GM12878 (cell line): Measurements from ENCODE around the gene PPME1. TPM values are rescaled to one million over a fixed set of nuclear protein-coding genes. Genes with fewer than 3 reads are reported as not detected.

Experiments used
- ATAC-seq: fragments of 200-7000 bp; cut with Tn5 transposase; 3 replicates; pipeline ENCODE4 v1.9.1; 2020; ENCODE audit warnings: mild to moderate bottlenecking, moderate library complexity
- BruUV-seq: library from RNA; stranded (reverse); fragments of 400-500 nt; replicated peaks from 2 replicates; lab custom pipeline; 2021; lab: Mats Ljungman, UMichigan
- CTCF ChIA-PET: fragments of 300-600 bp; sonication (Branson Sonifier 250); formaldehyde crosslinking; extraction: SDS; loops from one replicate; lab custom pipeline; 2021; ENCODE audit warnings: inconsistent platforms; lab: Yijun Ruan, JAX
- POLR2A ChIA-PET: fragments of 350-600 bp; formaldehyde crosslinking; extraction: SDS; loops from one replicate; lab custom pipeline; 2021; ENCODE audit warnings: inconsistent platforms; lab: Charles Lee
- RAD21 ChIA-PET: fragments of 300-600 bp; sonication (Branson Sonifier 250); formaldehyde crosslinking; loops from one replicate; lab custom pipeline; 2023; ENCODE audit warnings: antibody characterized with exemption; ENCODE audit not compliant: unreplicated experiment; lab: Charles Lee
- SMC1A ChIA-PET: fragments of 300-600 bp; sonication (Branson Sonifier 250); formaldehyde crosslinking; loops from one replicate; lab custom pipeline; 2023; ENCODE audit not compliant: unreplicated experiment, uncharacterized antibody; lab: Charles Lee
- DNase-seq: peaks from one replicate; pipeline ENCODE4 v3.0.0-alpha.2; 2011; ENCODE audit warnings: low read depth, low spot score
- FAIRE-seq: peaks from 3 replicates; lab custom pipeline; 2011; peaks lifted over from hg19 to GRCh38; lab: Jason Lieb, UNC
- H2AFZ ChIP-seq: 2 replicates; pipeline ENCODE4 v1.6.0; 2011; ENCODE audit warnings: low read depth, low read length, control low read depth; ENCODE audit not compliant: control insufficient read depth
- H3K27ac ChIP-seq: 2 replicates; pipeline ENCODE4 v1.5.1; 2011; ENCODE audit warnings: control low read depth; ENCODE audit not compliant: control insufficient read depth, insufficient read depth
- H3K27me3 ChIP-seq, 2 experiments: replicated peaks in 1 of 2; 2 replicates each; pipeline versions ENCODE4 v1.6.0 to v1.6.1; 2011; ENCODE audit warnings: low read length in 1 of 2; ENCODE audit not compliant: control insufficient read depth in 2 of 2, insufficient read depth in 2 of 2
- H3K36me3 ChIP-seq, 2 experiments: 2 replicates each; pipeline ENCODE4 v1.5.1; 2011; ENCODE audit warnings: low read length in 1 of 2; ENCODE audit not compliant: control insufficient read depth in 2 of 2, insufficient read depth in 2 of 2
- H3K4me1 ChIP-seq: 2 replicates; pipeline ENCODE4 v1.6.1; 2011; ENCODE audit warnings: mild to moderate bottlenecking, low read length, moderate library complexity, mixed read lengths; ENCODE audit not compliant: control insufficient read depth, insufficient read depth
- H3K4me2 ChIP-seq: 2 replicates; pipeline ENCODE4 v1.6.0; 2011; ENCODE audit warnings: control low read depth; ENCODE audit not compliant: control insufficient read depth, insufficient read depth
- H3K4me3 ChIP-seq: fragments of 200-600 bp; sonication (generic); 2 replicates; pipeline ENCODE4 v1.5.1; 2016
- H3K79me2 ChIP-seq: 2 replicates; pipeline ENCODE4 v1.6.0; 2011; ENCODE audit warnings: low read length; ENCODE audit not compliant: control insufficient read depth, insufficient read depth
- H3K9ac ChIP-seq: 2 replicates; pipeline ENCODE4 v1.8.0; 2011; ENCODE audit warnings: low read length, control low read depth, mixed read lengths; ENCODE audit not compliant: control insufficient read depth, insufficient read depth
- H3K9me3 ChIP-seq: replicated peaks from 3 replicates; pipeline ENCODE4 v1.5.1; 2011; ENCODE audit warnings: mild to moderate bottlenecking, low read length; ENCODE audit not compliant: control insufficient read depth, insufficient read depth
- H4K20me1 ChIP-seq: 2 replicates; pipeline ENCODE4 v1.6.0; 2011; ENCODE audit not compliant: control insufficient read depth, insufficient read depth
- BMI1 ChIP-seq: fragments of 450-650 bp; IDR thresholded peaks from 2 replicates; pipeline ENCODE4 v1.6.1; 2016; ENCODE audit warnings: mild to moderate bottlenecking, moderate library complexity, borderline replicate concordance
- NFXL1 ChIP-seq: fragments of 450-650 bp; IDR thresholded peaks from 2 replicates; pipeline ENCODE4 v1.6.1; 2017; ENCODE audit warnings: antibody characterized with exemption, mild to moderate bottlenecking, borderline replicate concordance
- NFYA ChIP-seq: IDR thresholded peaks from 2 replicates; pipeline ENCODE4 v1.6.1; 2011; ENCODE audit warnings: low read depth, mild to moderate bottlenecking, low read length, improper control_type of control experiment, borderline replicate concordance
- NR2C1 ChIP-seq: fragments of 450-650 bp; IDR thresholded peaks from 2 replicates; pipeline ENCODE4 v1.6.1; 2017; ENCODE audit warnings: antibody characterized with exemption, mild to moderate bottlenecking, moderate library complexity
- NR2F1 ChIP-seq: fragments of 450-650 bp; conservative IDR thresholded peaks from 2 replicates; pipeline ENCODE4 v1.6.1; 2017; ENCODE audit warnings: mild to moderate bottlenecking
- PAX8 ChIP-seq: fragments of 450-650 bp; IDR thresholded peaks from 2 replicates; pipeline ENCODE4 v1.6.1; 2017; ENCODE audit warnings: mild to moderate bottlenecking, moderate library complexity
- POLR2AphosphoS2 ChIP-seq: IDR thresholded peaks from 2 replicates; pipeline ENCODE4 v1.6.1; 2011; ENCODE audit warnings: low read depth, mild to moderate bottlenecking, low read length, improper control_type of control experiment, moderate library complexity
- RUNX3 ChIP-seq: IDR thresholded peaks from 2 replicates; pipeline ENCODE4 v1.6.1; 2012; ENCODE audit warnings: low read length, inconsistent platforms
- SMC3 ChIP-seq: IDR thresholded peaks from 2 replicates; pipeline ENCODE4 v1.6.1; 2011; ENCODE audit warnings: low read length, improper control_type of control experiment, borderline replicate concordance
- STAT3 ChIP-seq: IDR thresholded peaks from 2 replicates; pipeline ENCODE4 v1.6.1; 2011; ENCODE audit warnings: low read depth, low read length, improper control_type of control experiment
- WGBS: methylation state at CpG from one replicate; pipeline ENCODE4 v1.1.6; 2016; ENCODE audit warnings: low lambda C conversion rate; ENCODE audit not compliant: insufficient replicate concordance, insufficient coverage; ENCODE audit errors: missing lambda C conversion rate; 5-methylcytosine and 5-hydroxymethylcytosine counted together
- in situ Hi-C: fragments of 300-500 bp; cut with MboI; formaldehyde crosslinking; loops from 9 replicates; pipeline ENCODE4 v1.14.3; 2018; ENCODE audit warnings: mixed read lengths
- intact Hi-C: fragments of 100-400 bp; cut with micrococcal nuclease; formaldehyde crosslinking; loops from one replicate; pipeline ENCODE4 v1.14.2; 2022; ENCODE audit not compliant: unreplicated experiment
- polyA plus RNA-seq, 11 experiments: library from polyadenylated mRNA; depleted of rRNA in 4 of 11; unstranded in 6 of 11; stranded (reverse) in 5 of 11; fragments of >200 nt; fragmentation: Nextera tagmentation in 4 of 11; fragmentation: Illumina TruSeq in 1 of 11; extraction: Ambion mirVana in 4 of 11; extraction: Trizol in 1 of 11; gene quantifications; 1 replicate in 1 of 11; 2 replicates in 10 of 11; pipeline versions ENCODE4 v1.2.1 to v1.2.3, GENCODE V29; 2011 to 2016; ENCODE audit warnings: inconsistent platforms in 2 of 11, missing spikeins in 2 of 11, low read depth in 1 of 11
- total RNA-seq, 4 experiments: library from RNA; depleted of rRNA in 3 of 4; stranded (reverse); fragments of >200 nt in 3 of 4; fragmentation: Illumina TruSeq in 1 of 4; extraction: Trizol in 1 of 4; gene quantifications; 2 replicates each; pipeline versions ENCODE4 v1.2.1 to v1.2.3, GENCODE V29; 2013 to 2021
- TF ChIP-seq, protein P1 (sequence below): IDR thresholded peaks from 2 replicates; pipeline ENCODE4 v1.6.1; 2011; ENCODE audit warnings: low read depth, low read length, improper control_type of control experiment, borderline replicate concordance
- TF ChIP-seq, protein P2 (sequence below): fragments of 450-650 bp; IDR thresholded peaks from 2 replicates; pipeline ENCODE4 v1.6.1; 2017; ENCODE audit warnings: mild to moderate bottlenecking

Gene PPME1
- total and polyA plus RNA-seq, 10 of the 15 experiments (the other 5 are each of a cell fraction or from before 2014, with no cell fraction given) = 3.1 to 51.4 (median 20.8) TPM

DNA sequence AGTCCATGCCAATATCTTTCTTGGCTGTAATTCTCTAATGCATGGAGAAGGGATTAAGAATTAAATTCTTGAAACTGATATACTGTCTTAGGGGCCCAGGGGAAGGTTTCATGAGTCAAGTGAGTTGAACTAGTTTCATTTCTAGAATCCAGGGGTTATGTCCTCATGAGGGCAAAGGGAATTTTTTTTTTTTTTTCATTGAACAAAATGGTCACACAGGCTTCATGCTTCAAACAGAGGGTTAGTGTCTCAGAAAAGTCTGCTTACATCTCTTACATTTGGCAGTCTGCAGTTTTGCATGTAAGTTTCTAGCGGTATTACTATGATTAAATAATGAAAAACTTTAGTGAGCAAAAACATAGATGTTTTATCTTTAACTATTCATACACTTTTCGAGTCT lies 32.9 kb downstream of the PPME1 start:
- no peaks in the 10 kb centered on the region for H3K79me2 ChIP-seq
- H3K27ac ChIP-seq = no peak overlapping the region
- no peak overlapping the region for H3K4me2 ChIP-seq
- FAIRE-seq (no peak), ATAC-seq (peak; percentile 38; the same call in 2 of the 3 replicates), DNase-seq (no peak)
- no peak overlapping the region for H3K9ac ChIP-seq
- RAD21 ChIA-PET = no interaction called here
- no peaks in the 10 kb centered on the region for H3K4me1 ChIP-seq
- in situ Hi-C loops = no loop called here
- SMC1A ChIA-PET = interaction anchor here (1.4 kb wide), 1 partner anchor 25 kb away, joined by 3 read pairs; no protein-coding TSS in a partner anchor
- H2AFZ ChIP-seq = no peak overlapping the region
- peaks cover 0 to 11% of the 10 kb centered on the region in 2 experiments; a peak in 1 of 4 replicates for H3K36me3 ChIP-seq
- intact Hi-C loops = no loop called here
- WGBS = 75% methylated on average over 2 of the region's 2 CpGs
- no peaks in the 10 kb centered on the region for H4K20me1 ChIP-seq
- no peak for TF ChIP-seq PAX8
- TF ChIP-seq, protein P1, sequence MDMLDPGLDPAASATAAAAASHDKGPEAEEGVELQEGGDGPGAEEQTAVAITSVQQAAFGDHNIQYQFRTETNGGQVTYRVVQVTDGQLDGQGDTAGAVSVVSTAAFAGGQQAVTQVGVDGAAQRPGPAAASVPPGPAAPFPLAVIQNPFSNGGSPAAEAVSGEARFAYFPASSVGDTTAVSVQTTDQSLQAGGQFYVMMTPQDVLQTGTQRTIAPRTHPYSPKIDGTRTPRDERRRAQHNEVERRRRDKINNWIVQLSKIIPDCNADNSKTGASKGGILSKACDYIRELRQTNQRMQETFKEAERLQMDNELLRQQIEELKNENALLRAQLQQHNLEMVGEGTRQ = no peak
- TF ChIP-seq NR2F1 = no peak
- no peak for TF ChIP-seq BMI1
- no peak for TF ChIP-seq RUNX3
- TF ChIP-seq POLR2AphosphoS2 = no peak
- no peak for TF ChIP-seq SMC3
- no peak for TF ChIP-seq NR2C1
- TF ChIP-seq, protein P2, sequence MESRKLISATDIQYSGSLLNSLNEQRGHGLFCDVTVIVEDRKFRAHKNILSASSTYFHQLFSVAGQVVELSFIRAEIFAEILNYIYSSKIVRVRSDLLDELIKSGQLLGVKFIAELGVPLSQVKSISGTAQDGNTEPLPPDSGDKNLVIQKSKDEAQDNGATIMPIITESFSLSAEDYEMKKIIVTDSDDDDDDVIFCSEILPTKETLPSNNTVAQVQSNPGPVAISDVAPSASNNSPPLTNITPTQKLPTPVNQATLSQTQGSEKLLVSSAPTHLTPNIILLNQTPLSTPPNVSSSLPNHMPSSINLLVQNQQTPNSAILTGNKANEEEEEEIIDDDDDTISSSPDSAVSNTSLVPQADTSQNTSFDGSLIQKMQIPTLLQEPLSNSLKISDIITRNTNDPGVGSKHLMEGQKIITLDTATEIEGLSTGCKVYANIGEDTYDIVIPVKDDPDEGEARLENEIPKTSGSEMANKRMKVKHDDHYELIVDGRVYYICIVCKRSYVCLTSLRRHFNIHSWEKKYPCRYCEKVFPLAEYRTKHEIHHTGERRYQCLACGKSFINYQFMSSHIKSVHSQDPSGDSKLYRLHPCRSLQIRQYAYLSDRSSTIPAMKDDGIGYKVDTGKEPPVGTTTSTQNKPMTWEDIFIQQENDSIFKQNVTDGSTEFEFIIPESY = no peak
- no peak for TF ChIP-seq STAT3
- TF ChIP-seq NFXL1 = no peak
- TF ChIP-seq NFYA = no peak
- H3K27me3 ChIP-seq = no peaks in the 10 kb centered on the region
- BruUV-seq = no TSS peak
- POLR2A ChIA-PET = no interaction called here
- H3K9me3 ChIP-seq = peaks cover 5% of the 10 kb centered on the region; the same call in 2 of the 3 replicates
- no peak overlapping the region for H3K4me3 ChIP-seq
- CTCF ChIA-PET = no interaction called here
